H9 (cell line): ENCODE results near the gene RSBN1L. TPM values are rescaled to one million over a fixed set of nuclear protein-coding genes. Genes with fewer than 3 reads are reported as not detected.

Source experiments
- DNase-seq: peaks from one replicate; pipeline ENCODE4 v3.0.0-alpha.2; 2017
- H2AFZ ChIP-seq: one replicate; pipeline ENCODE4 v1.6.1; 2013; ENCODE audit warnings: mild to moderate bottlenecking, low read length, control low read depth, moderate library complexity
- H2AK5ac ChIP-seq: 2 replicates; pipeline ENCODE4 v1.6.1; 2013; ENCODE audit warnings: low read length, control low read depth, mixed read lengths; ENCODE audit not compliant: insufficient read length
- H2BK120ac ChIP-seq: one replicate; pipeline ENCODE4 v1.6.1; 2013; ENCODE audit warnings: low read depth, mild to moderate bottlenecking, low read length, control low read depth, inconsistent platforms; ENCODE audit not compliant: poor library complexity, severe bottlenecking
- H2BK12ac ChIP-seq: 2 replicates; pipeline ENCODE4 v1.6.1; 2013; ENCODE audit warnings: low read length, control low read depth, mixed read lengths, low read depth; ENCODE audit not compliant: insufficient read length
- H2BK15ac ChIP-seq: 2 replicates; pipeline ENCODE4 v1.6.1; 2013; ENCODE audit warnings: low read depth, low read length, control low read depth
- H2BK20ac ChIP-seq: one replicate; pipeline ENCODE4 v1.6.1; 2013; ENCODE audit warnings: low read depth, mild to moderate bottlenecking, low read length, control low read depth, inconsistent platforms; ENCODE audit not compliant: poor library complexity, severe bottlenecking
- H2BK5ac ChIP-seq: 2 replicates; pipeline ENCODE4 v1.6.1; 2013; ENCODE audit warnings: low read length, control low read depth, mixed read lengths; ENCODE audit not compliant: insufficient read length
- H3K14ac ChIP-seq: 2 replicates; pipeline ENCODE4 v1.6.1; 2013; ENCODE audit warnings: low read length, control low read depth; ENCODE audit not compliant: insufficient read depth
- H3K18ac ChIP-seq: 2 replicates; pipeline ENCODE4 v1.6.1; 2013; ENCODE audit warnings: low read depth, mild to moderate bottlenecking, mixed read lengths, low read length, control low read depth; ENCODE audit not compliant: insufficient read length
- H3K23ac ChIP-seq: 2 replicates; pipeline ENCODE4 v1.6.1; 2013; ENCODE audit warnings: low read length, control low read depth, mixed read lengths, low read depth; ENCODE audit not compliant: insufficient read length
- H3K23me2 ChIP-seq: 2 replicates; pipeline ENCODE4 v1.6.1; 2013; ENCODE audit warnings: low read depth, mild to moderate bottlenecking, mixed read lengths, low read length, control low read depth; ENCODE audit not compliant: insufficient read length, poor library complexity, severe bottlenecking
- H3K27ac ChIP-seq: 2 replicates; pipeline ENCODE4 v1.5.1; 2013; ENCODE audit warnings: low read length, control low read depth, mixed read lengths, low read depth; ENCODE audit not compliant: insufficient read length
- H3K27me3 ChIP-seq: 2 replicates; pipeline ENCODE4 v1.6.1; 2013; ENCODE audit warnings: low read length, control low read depth, inconsistent platforms; ENCODE audit not compliant: insufficient read depth
- H3K4ac ChIP-seq: 2 replicates; pipeline ENCODE4 v1.6.1; 2013; ENCODE audit warnings: low read depth, mild to moderate bottlenecking, control low read depth, inconsistent platforms, low read length, moderate library complexity
- H3K4me1 ChIP-seq: 2 replicates; pipeline ENCODE4 v1.6.1; 2013; ENCODE audit warnings: low read length, control low read depth, inconsistent platforms; ENCODE audit not compliant: insufficient read depth
- H3K4me2 ChIP-seq: 2 replicates; pipeline ENCODE4 v1.6.1; 2013; ENCODE audit warnings: low read length, control low read depth, mixed read lengths; ENCODE audit not compliant: insufficient read length, insufficient read depth
- H3K56ac ChIP-seq: 2 replicates; pipeline ENCODE4 v1.6.1; 2013; ENCODE audit warnings: low read depth, mild to moderate bottlenecking, mixed read lengths, low read length, control low read depth; ENCODE audit not compliant: insufficient read length
- H3K79me1 ChIP-seq: 2 replicates; pipeline ENCODE4 v1.6.1; 2013; ENCODE audit warnings: low read depth, mild to moderate bottlenecking, moderate library complexity, low read length, control low read depth, inconsistent platforms; ENCODE audit not compliant: insufficient read depth, poor library complexity, severe bottlenecking
- H3K79me2 ChIP-seq: 2 replicates; pipeline ENCODE4 v1.6.1; 2013; ENCODE audit warnings: low read length, control low read depth, inconsistent platforms; ENCODE audit not compliant: insufficient read depth
- H3K9ac ChIP-seq: 2 replicates; pipeline ENCODE4 v1.6.1; 2013; ENCODE audit warnings: low read length, control low read depth, mixed read lengths; ENCODE audit not compliant: insufficient read length; ENCODE audit errors: extremely low read depth
- H3K9me3 ChIP-seq: one replicate; pipeline ENCODE4 v1.6.1; 2013; ENCODE audit warnings: low read depth, low read length, inconsistent platforms; ENCODE audit not compliant: control insufficient read depth
- H3T11ph ChIP-seq: one replicate; pipeline ENCODE4 v1.6.1; 2013; ENCODE audit warnings: mild to moderate bottlenecking, low read length, control low read depth, inconsistent platforms
- H4K20me1 ChIP-seq: one replicate; pipeline ENCODE4 v1.6.1; 2013; ENCODE audit not compliant: control insufficient read depth, insufficient read length, insufficient read depth
- H4K5ac ChIP-seq: 2 replicates; pipeline ENCODE4 v1.6.1; 2013; ENCODE audit warnings: low read depth, mild to moderate bottlenecking, mixed read lengths, low read length, control low read depth; ENCODE audit not compliant: insufficient read length
- H4K8ac ChIP-seq: replicated peaks from 2 replicates; pipeline ENCODE4 v1.6.1; 2013; ENCODE audit warnings: low read length, control low read depth, mixed read lengths, low read depth; ENCODE audit not compliant: insufficient read length
- H4K91ac ChIP-seq: 2 replicates; pipeline ENCODE4 v1.6.1; 2013; ENCODE audit warnings: low read depth, mild to moderate bottlenecking, moderate library complexity, mixed read lengths, low read length, control low read depth; ENCODE audit not compliant: insufficient read length
- H3K27ac Mint-ChIP-seq, 3 experiments: 2 replicates in 2 of 3; 3 replicates in 1 of 3; pipeline ENCODE4 v1.8.0; 2020 to 2021; ENCODE audit warnings: mixed read lengths in 3 of 3, mild to moderate bottlenecking in 1 of 3, moderate library complexity in 1 of 3
- H3K27me3 Mint-ChIP-seq: 2 replicates; pipeline ENCODE4 v1.8.0; 2021; ENCODE audit warnings: low read depth, mild to moderate bottlenecking, moderate library complexity, mixed read lengths
- H3K36me3 Mint-ChIP-seq, 3 experiments: 2 replicates in 2 of 3; 3 replicates in 1 of 3; pipeline ENCODE4 v1.8.0; 2020 to 2021; ENCODE audit warnings: low read depth in 3 of 3, mixed read lengths in 3 of 3; ENCODE audit not compliant: insufficient read depth in 1 of 3
- H3K4me1 Mint-ChIP-seq, 2 experiments: 2 replicates each; pipeline ENCODE4 v1.8.0; 2020; ENCODE audit warnings: mixed read lengths in 2 of 2
- H3K4me3 Mint-ChIP-seq, 2 experiments: 2 replicates in 1 of 2; 3 replicates in 1 of 2; pipeline ENCODE4 v1.8.0; 2020 to 2021; ENCODE audit warnings: mild to moderate bottlenecking in 2 of 2, mixed read lengths in 2 of 2, moderate library complexity in 1 of 2
- H3K9me3 Mint-ChIP-seq, 2 experiments: 2 replicates in 1 of 2; 3 replicates in 1 of 2; pipeline ENCODE4 v1.8.0; 2020; ENCODE audit warnings: mild to moderate bottlenecking in 2 of 2, mixed read lengths in 2 of 2, moderate library complexity in 1 of 2
- WGBS: extraction: QIAGEN DNeasy Blood & Tissue Kit; methylation state at CpG from one replicate; pipeline ENCODE4 v1.1.7; 2013; ENCODE audit warnings: missing lambda C conversion rate, low lambda C conversion rate, mixed read lengths; ENCODE audit not compliant: insufficient read length; ENCODE audit errors: extremely low coverage; 5-methylcytosine and 5-hydroxymethylcytosine counted together
- total RNA-seq: library from RNA; stranded (reverse); gene quantifications from 2 replicates; pipeline ENCODE4 v1.2.1, GENCODE V29; 2021
- TF ChIP-seq, protein P1 (sequence below): fragments of 200-600 bp; sonication (generic); conservative IDR thresholded peaks from 3 replicates; pipeline ENCODE4 v1.8.0; 2021; ENCODE audit warnings: antibody characterized with exemption, mild to moderate bottlenecking

Gene RSBN1L
- total RNA-seq, 1 experiment from 2014 or later, result 20.6 TPM

- H3K4me3 Mint-ChIP-seq, result no peak overlapping the region
- no peak overlapping the region for H3K27ac ChIP-seq
- H4K20me1 ChIP-seq, result no peaks in the 10 kb centered on the region
- H3K27ac Mint-ChIP-seq, result no peak overlapping the region
- H3K79me1 ChIP-seq, result peaks cover 2% of the 10 kb centered on the region
- peaks cover 0 to 2% of the 10 kb centered on the region in 2 experiments; a peak in 1 of 4 replicates for H3K4me1 Mint-ChIP-seq
- no peak overlapping the region for H4K91ac ChIP-seq
- no peak overlapping the region for H3K4ac ChIP-seq
- H3K4me2 ChIP-seq, result no peak overlapping the region
- TF ChIP-seq, protein P1, sequence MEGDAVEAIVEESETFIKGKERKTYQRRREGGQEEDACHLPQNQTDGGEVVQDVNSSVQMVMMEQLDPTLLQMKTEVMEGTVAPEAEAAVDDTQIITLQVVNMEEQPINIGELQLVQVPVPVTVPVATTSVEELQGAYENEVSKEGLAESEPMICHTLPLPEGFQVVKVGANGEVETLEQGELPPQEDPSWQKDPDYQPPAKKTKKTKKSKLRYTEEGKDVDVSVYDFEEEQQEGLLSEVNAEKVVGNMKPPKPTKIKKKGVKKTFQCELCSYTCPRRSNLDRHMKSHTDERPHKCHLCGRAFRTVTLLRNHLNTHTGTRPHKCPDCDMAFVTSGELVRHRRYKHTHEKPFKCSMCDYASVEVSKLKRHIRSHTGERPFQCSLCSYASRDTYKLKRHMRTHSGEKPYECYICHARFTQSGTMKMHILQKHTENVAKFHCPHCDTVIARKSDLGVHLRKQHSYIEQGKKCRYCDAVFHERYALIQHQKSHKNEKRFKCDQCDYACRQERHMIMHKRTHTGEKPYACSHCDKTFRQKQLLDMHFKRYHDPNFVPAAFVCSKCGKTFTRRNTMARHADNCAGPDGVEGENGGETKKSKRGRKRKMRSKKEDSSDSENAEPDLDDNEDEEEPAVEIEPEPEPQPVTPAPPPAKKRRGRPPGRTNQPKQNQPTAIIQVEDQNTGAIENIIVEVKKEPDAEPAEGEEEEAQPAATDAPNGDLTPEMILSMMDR, result peak; percentile 89
- H2AK5ac ChIP-seq, result no peak overlapping the region
- H3K27me3 Mint-ChIP-seq, result no peaks in the 10 kb centered on the region
- WGBS, result no CpG with 5 or more reads among the region's 3 CpGs
- H2BK120ac ChIP-seq, result no peak overlapping the region
- no peak overlapping the region for H3K56ac ChIP-seq
- peak; percentile 38 for DNase-seq
- H4K5ac ChIP-seq, result no peak overlapping the region
- no peak overlapping the region for H2AFZ ChIP-seq
- H3K9me3 ChIP-seq, result no peaks in the 10 kb centered on the region
- H3T11ph ChIP-seq, result no peak overlapping the region
- H2BK5ac ChIP-seq, result no peak overlapping the region
- no peaks in the 10 kb centered on the region for H3K23me2 ChIP-seq
- H3K9ac ChIP-seq, result no peak overlapping the region
- no peak overlapping the region for H3K23ac ChIP-seq
- no peak overlapping the region for H2BK20ac ChIP-seq
- H2BK15ac ChIP-seq, result no peak overlapping the region
- H2BK12ac ChIP-seq, result no peak overlapping the region
- H3K27me3 ChIP-seq, result no peaks in the 10 kb centered on the region
- no peaks in the 10 kb centered on the region for H3K9me3 Mint-ChIP-seq
- peaks cover 2% of the 10 kb centered on the region; the same call in 1 of the 2 replicates for H3K79me2 ChIP-seq
- H4K8ac ChIP-seq, result no peak overlapping the region
- no peak overlapping the region for H3K18ac ChIP-seq
- H3K36me3 Mint-ChIP-seq, result no peaks in the 10 kb centered on the region; a peak in 1 of 7 replicates
- no peaks in the 10 kb centered on the region for H3K4me1 ChIP-seq
- H3K14ac ChIP-seq, result no peak overlapping the region
Observed at GRCh38 chr7:77759294-77759889, 63.1 kb downstream of the RSBN1L start.
